Lung (tissue), 12 donors: Measurements from ENCODE around the gene MAP3K20. TPM values are rescaled to one million over a fixed set of nuclear protein-coding genes. Genes with fewer than 3 reads are reported as not detected.
"Not testable (repeated sequence)": the region's sequence is repeated elsewhere in the genome, so short reads cannot be mapped to it uniquely, and the experiment has no call there.

Experiments used
- ATAC-seq: fragments of 200-7000 bp; cut with Tn5 transposase; one replicate; pipeline ENCODE4 v1.9.1; 2020; ENCODE audit warnings: moderate number of reproducible peaks; ENCODE audit not compliant: insufficient read depth, low FRiP score
- DNase-seq, 3 donors: peaks; one replicate each; pipeline ENCODE4 v3.0.0-alpha.2; 2013 to 2017
- H3K27ac ChIP-seq, 2 donors: one replicate each; pipeline ENCODE4 v1.5.1; 2013; ENCODE audit warnings: mild to moderate bottlenecking in 2 of 2, moderate library complexity in 2 of 2, control low read depth in 1 of 2, inconsistent platforms in 1 of 2, low read depth in 1 of 2, low read length in 1 of 2
- H3K27me3 ChIP-seq, 3 donors: one replicate each; pipeline ENCODE4 v1.5.1; 2013; ENCODE audit warnings: low read length in 2 of 3; ENCODE audit not compliant: control insufficient read depth in 3 of 3, insufficient read depth in 3 of 3
- H3K36me3 ChIP-seq, 4 donors: one replicate each; pipeline ENCODE4 v1.5.1; 2013; ENCODE audit warnings: low read length in 4 of 4, mild to moderate bottlenecking in 1 of 4, moderate library complexity in 1 of 4; ENCODE audit not compliant: control insufficient read depth in 4 of 4, insufficient read depth in 4 of 4
- H3K4me1 ChIP-seq, 5 donors: one replicate each; pipeline ENCODE4 v1.5.1; 2013; ENCODE audit warnings: low read length in 5 of 5, mild to moderate bottlenecking in 2 of 5, moderate library complexity in 1 of 5; ENCODE audit not compliant: control insufficient read depth in 5 of 5, insufficient read depth in 5 of 5
- H3K4me3 ChIP-seq: one replicate; pipeline ENCODE4 v1.5.1; 2013; ENCODE audit warnings: mild to moderate bottlenecking, control low read depth, moderate library complexity
- H3K9ac ChIP-seq, 2 donors: one replicate each; pipeline ENCODE4 v1.5.1; 2013; ENCODE audit warnings: low read length in 2 of 2, control low read depth in 1 of 2; ENCODE audit not compliant: insufficient read depth in 1 of 2
- H3K9me3 ChIP-seq, 4 donors: one replicate each; pipeline ENCODE4 v1.5.1; 2013; ENCODE audit warnings: low read length in 3 of 4, mild to moderate bottlenecking in 1 of 4, moderate library complexity in 1 of 4; ENCODE audit not compliant: control insufficient read depth in 4 of 4, insufficient read depth in 3 of 4
- WGBS, 2 donors: extraction: QIAGEN DNeasy Blood & Tissue Kit; methylation state at CpG; one replicate each; pipeline ENCODE4 v1.1.7; 2013; 5-methylcytosine and 5-hydroxymethylcytosine counted together
- polyA plus RNA-seq, 2 donors: library from polyadenylated mRNA; stranded (reverse); fragments of 200-250 nt; gene quantifications; one replicate each; pipeline ENCODE4 v1.2.1, GENCODE V29; 2013
- total RNA-seq, 2 donors: library from RNA; depleted of rRNA in 1 of 2; stranded (reverse); fragments of >200 nt in 1 of 2; gene quantifications; one replicate each; pipeline ENCODE4 v1.2.1, GENCODE V29; 2014 to 2021
- TF ChIP-seq, protein P1 (sequence below): IDR thresholded peaks from 2 replicates; pipeline ENCODE4 v1.5.1; 2012; ENCODE audit warnings: mild to moderate bottlenecking; ENCODE audit errors: control extremely low read depth, extremely low read depth
- donor health status: control.
- donor health status: control.
- donor health status: Bipolar disorder and iron deficiency.
- donor health status: healthy.
- donor health status: DM: yes; HTN: yes; CAD: no.

The MAP3K20 gene
- total and polyA plus RNA-seq, 4 donors = 13.4 to 71.6 (median 31.6) TPM

DNA sequence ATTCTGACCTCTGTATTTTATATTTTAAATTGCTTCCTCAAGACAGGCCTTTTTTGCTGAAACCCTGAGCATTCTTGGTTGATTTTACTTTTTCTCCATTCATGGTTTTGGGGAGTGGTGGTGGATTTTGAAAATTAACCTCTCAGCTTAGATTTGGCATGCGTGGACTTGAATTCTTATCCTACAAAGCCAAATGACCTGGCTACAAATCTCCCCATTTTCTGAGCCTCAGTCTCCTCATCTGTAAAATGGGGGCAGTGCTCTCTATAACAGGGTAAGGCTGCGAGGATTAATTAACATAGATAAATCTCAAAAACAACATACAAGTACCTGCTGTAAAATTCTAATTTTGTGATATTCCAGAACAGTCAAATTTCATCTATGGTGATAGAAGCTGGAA is 175.6 kb downstream of the MAP3K20 start:
- Histone ChIP-seq H3K4me3 (no peak overlapping the region), H3K27me3 (no peaks in the 10 kb centered on the region), H3K36me3 (peaks cover 0 to 7% (median 3%) of the 10 kb centered on the region in 4 donors), H3K9ac (no peak overlapping the region), H3K9me3 (no peaks in the 10 kb centered on the region), H3K27ac (no peak overlapping the region), H3K4me1 (peaks cover 0 to 11% (median 0%) of the 10 kb centered on the region in 5 donors)
- TF ChIP-seq, protein P1, sequence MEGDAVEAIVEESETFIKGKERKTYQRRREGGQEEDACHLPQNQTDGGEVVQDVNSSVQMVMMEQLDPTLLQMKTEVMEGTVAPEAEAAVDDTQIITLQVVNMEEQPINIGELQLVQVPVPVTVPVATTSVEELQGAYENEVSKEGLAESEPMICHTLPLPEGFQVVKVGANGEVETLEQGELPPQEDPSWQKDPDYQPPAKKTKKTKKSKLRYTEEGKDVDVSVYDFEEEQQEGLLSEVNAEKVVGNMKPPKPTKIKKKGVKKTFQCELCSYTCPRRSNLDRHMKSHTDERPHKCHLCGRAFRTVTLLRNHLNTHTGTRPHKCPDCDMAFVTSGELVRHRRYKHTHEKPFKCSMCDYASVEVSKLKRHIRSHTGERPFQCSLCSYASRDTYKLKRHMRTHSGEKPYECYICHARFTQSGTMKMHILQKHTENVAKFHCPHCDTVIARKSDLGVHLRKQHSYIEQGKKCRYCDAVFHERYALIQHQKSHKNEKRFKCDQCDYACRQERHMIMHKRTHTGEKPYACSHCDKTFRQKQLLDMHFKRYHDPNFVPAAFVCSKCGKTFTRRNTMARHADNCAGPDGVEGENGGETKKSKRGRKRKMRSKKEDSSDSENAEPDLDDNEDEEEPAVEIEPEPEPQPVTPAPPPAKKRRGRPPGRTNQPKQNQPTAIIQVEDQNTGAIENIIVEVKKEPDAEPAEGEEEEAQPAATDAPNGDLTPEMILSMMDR = no peak
- DNase-seq = no peak
- WGBS, 2 donors = 96 to 100% methylated on average over 2 of the region's 2 CpGs
- ATAC-seq = no peak

DNA sequence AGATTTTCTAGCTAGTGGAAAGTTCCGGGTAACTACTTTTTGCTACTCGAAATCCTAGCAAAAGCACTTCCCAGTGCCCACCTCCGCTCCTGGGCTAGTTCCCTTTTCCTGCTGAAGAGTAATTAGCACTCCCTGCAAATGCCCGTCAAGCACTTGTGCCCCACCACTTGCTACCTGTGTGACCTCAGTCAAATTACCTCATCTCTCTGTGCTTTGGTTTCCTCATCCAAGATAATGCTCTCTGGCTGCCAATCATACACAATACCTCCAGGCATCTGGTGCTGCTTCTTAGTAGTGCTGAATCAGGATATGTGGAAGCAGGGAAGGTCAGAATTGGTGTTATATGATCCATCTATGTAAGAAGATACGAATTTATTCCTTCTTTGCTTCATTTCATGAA is 176.9 kb downstream of the MAP3K20 start:
- no peak for ATAC-seq
- Histone ChIP-seq H3K27ac (no peak overlapping the region), H3K27me3 (no peaks in the 10 kb centered on the region), H3K4me1 (peaks cover 0 to 7% (median 0%) of the 10 kb centered on the region in 5 donors), H3K9me3 (no peaks in the 10 kb centered on the region), H3K4me3 (no peak overlapping the region), H3K9ac (no peak overlapping the region), H3K36me3 (peaks cover 0 to 7% (median 2%) of the 10 kb centered on the region in 4 donors)
- no peak for DNase-seq
- 91 to 95% methylated on average over 5 of the region's 5 CpGs for WGBS, 2 donors
- TF ChIP-seq, protein P1 = no peak

DNA sequence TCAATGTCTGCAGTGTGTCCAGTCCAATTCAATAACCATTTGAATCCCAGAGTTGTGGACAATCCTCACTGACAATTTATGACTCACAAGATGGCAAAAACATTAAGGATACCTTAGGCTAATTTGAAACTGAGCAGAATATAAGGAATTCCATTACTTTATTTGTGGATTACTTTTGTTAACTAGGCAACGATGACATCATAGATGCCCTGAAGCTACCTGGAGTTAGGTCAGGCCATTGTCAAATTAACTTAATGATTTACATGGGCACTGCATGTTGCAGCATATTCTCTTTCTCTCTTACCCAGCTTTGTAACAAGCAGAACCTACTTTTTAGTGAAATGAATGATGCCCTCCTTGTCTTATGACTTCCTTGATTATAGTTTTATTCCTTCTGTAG is 179.0 kb downstream of the MAP3K20 start:
- Histone ChIP-seq H3K36me3 (peaks cover 0 to 14% (median 3%) of the 10 kb centered on the region in 4 donors), H3K4me3 (no peak overlapping the region), H3K4me1 (peaks cover 0 to 7% (median 0%) of the 10 kb centered on the region in 5 donors), H3K27me3 (no peaks in the 10 kb centered on the region), H3K9ac (no peak overlapping the region), H3K9me3 (no peaks in the 10 kb centered on the region), H3K27ac (no peak overlapping the region)
- WGBS, 2 donors = 93 to 100% methylated on average over 1 of the region's 1 CpG
- TF ChIP-seq, protein P1 = no peak
- no peak for ATAC-seq
- no peak for DNase-seq

DNA sequence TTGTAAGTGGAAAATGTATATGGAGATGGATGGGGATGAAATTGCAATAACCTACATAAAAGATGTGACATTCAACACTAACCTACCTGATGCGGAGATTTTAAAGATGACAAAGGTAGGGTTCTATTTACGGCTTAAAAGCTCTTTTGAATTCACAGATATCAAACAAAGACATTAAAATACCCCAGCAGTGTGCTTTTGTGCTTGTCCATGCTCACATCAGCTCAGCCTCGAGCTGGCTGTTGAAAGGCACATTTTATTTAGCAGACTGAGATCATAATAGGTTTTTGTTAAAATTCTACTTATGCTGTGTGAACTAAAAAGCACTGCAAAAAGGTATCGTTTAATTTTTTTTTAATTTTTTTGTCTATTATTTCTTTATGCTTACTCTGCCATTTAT is 183.1 kb downstream of the MAP3K20 start:
- no peak for DNase-seq
- TF ChIP-seq, protein P1 = no peak
- H3K9ac ChIP-seq = no peak overlapping the region

DNA sequence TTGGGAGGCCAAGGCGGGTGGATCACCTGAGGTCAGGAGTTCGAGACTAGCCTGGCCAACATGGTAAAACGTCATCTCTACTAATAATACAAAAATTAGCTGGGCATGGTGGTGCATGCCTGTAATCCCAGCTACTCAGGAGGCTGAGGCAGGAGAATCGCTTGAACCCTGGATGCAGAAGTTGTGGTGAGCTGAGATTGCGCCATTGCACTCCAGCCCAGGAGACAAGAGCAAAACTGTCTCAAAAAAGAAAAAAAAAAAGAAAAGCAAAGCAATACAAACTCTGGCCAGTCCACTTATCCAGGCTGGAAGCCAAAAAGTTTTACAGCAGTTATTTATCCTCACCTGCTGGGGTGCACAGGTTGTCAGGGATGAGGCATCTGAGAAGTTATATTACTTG is 186.7 kb downstream of the MAP3K20 start:
- DNase-seq, H3K4me1 ChIP-seq, H3K27ac ChIP-seq, ATAC-seq, H3K9ac ChIP-seq, H3K27me3 ChIP-seq, H3K4me3 ChIP-seq, H3K9me3 ChIP-seq: not testable (repeated sequence)
- peaks cover 5 to 17% (median 14%) of the 10 kb centered on the region in 4 donors for H3K36me3 ChIP-seq
- 78 to 87% methylated on average over 5 of the region's 5 CpGs for WGBS, 2 donors

More for the DNA sequence above, 183.1 kb downstream of the MAP3K20 start:
- WGBS, 2 donors = 95 to 96% methylated on average over 4 of the region's 4 CpGs
- no peak for ATAC-seq
- H3K4me3 ChIP-seq = no peak overlapping the region
- H3K36me3 ChIP-seq = peaks cover 0 to 12% (median 5%) of the 10 kb centered on the region in 4 donors
- H3K27ac ChIP-seq = no peak overlapping the region
- no peaks in the 10 kb centered on the region for H3K27me3 ChIP-seq
- no peaks in the 10 kb centered on the region for H3K4me1 ChIP-seq
- H3K9me3 ChIP-seq = no peaks in the 10 kb centered on the region
